SU-DHL-6 (cell line): ENCODE measurements around the gene TMEM167A.
"Not testable (repeated sequence)": the region's sequence is repeated elsewhere in the genome, so short reads cannot be mapped to it uniquely, and the experiment has no call there.

Experiments
- EZH2phosphoT487 ChIP-seq: fragments of 200-600 bp; sonication (generic), shearing (Covaris generic); conservative IDR thresholded peaks from 2 replicates; pipeline ENCODE4 v1.6.1; 2018; ENCODE audit warnings: mild to moderate bottlenecking, antibody characterized with exemption, low read length, moderate library complexity, mixed read lengths
- TF ChIP-seq, protein P1 (sequence below): fragments of 200-600 bp; sonication (generic); IDR thresholded peaks from one replicate; pipeline ENCODE4 v1.5.1; 2017; ENCODE audit warnings: antibody characterized with exemption, mild to moderate bottlenecking, low read length, moderate library complexity; ENCODE audit not compliant: insufficient read depth, poor library complexity, severe bottlenecking

DNA sequence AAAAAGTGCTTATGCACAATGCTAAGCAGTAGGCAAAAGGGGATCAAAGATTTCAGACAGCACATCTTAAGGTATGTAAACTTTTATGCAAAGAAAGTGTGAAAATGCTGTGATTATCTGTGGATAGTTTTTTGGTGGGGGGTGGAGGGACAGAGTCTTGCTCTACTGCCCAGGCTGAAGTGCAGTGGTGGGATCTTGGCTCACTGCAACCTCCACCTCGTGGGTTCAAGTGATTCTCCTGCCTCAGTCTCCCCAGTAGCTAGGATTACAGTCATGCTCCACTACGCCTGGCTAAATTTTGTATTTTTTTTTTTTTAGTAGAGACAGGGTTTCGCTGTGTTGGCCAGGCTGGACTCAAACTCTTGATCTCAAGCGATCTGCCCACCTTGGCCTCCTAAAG lies 9.8 kb downstream of the TMEM167A start:
- TF ChIP-seq, protein P1, sequence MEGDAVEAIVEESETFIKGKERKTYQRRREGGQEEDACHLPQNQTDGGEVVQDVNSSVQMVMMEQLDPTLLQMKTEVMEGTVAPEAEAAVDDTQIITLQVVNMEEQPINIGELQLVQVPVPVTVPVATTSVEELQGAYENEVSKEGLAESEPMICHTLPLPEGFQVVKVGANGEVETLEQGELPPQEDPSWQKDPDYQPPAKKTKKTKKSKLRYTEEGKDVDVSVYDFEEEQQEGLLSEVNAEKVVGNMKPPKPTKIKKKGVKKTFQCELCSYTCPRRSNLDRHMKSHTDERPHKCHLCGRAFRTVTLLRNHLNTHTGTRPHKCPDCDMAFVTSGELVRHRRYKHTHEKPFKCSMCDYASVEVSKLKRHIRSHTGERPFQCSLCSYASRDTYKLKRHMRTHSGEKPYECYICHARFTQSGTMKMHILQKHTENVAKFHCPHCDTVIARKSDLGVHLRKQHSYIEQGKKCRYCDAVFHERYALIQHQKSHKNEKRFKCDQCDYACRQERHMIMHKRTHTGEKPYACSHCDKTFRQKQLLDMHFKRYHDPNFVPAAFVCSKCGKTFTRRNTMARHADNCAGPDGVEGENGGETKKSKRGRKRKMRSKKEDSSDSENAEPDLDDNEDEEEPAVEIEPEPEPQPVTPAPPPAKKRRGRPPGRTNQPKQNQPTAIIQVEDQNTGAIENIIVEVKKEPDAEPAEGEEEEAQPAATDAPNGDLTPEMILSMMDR = not testable (repeated sequence)
- not testable (repeated sequence) for TF ChIP-seq EZH2phosphoT487
